Activated CD8-positive, alpha-beta T cell treated with anti-CD3 and anti-CD28 coated beads for 36 hours (primary cell): ENCODE data around the gene FAM20C. TPM values are rescaled to one million over a fixed set of nuclear protein-coding genes. Genes with fewer than 3 reads are reported as not detected.
"Not testable (repeated sequence)": the region's sequence is repeated elsewhere in the genome, so short reads cannot be mapped to it uniquely, and the experiment has no call there.

Experiments used
- ATAC-seq: fragments of 200-7000 bp; cut with Tn5 transposase; one replicate; pipeline ENCODE4 v1.10.0; 2021; ENCODE audit warnings: mild to moderate bottlenecking, moderate library complexity
- CTCF ChIA-PET: fragments of 350-600 bp; sonication (Branson Sonifier 250); formaldehyde crosslinking; loops from one replicate; lab custom pipeline; 2021; ENCODE audit warnings: antibody characterized with exemption; lab: Charles Lee
- POLR2A ChIA-PET: fragments of 350-600 bp; sonication (Branson Sonifier 250); formaldehyde crosslinking; loops from one replicate; lab custom pipeline; 2021; ENCODE audit warnings: antibody characterized with exemption; lab: Charles Lee
- DNase-seq: peaks from one replicate; pipeline ENCODE4 v3.0.0-alpha.2; 2020
- H3K27ac Mint-ChIP-seq: one replicate; pipeline ENCODE4 v1.8.0; 2021; ENCODE audit warnings: mild to moderate bottlenecking, mixed read lengths
- H3K27me3 Mint-ChIP-seq: one replicate; pipeline ENCODE4 v1.8.0; 2021; ENCODE audit warnings: mixed read lengths
- H3K36me3 Mint-ChIP-seq: one replicate; pipeline ENCODE4 v1.8.0; 2021; ENCODE audit warnings: low read depth, mixed read lengths
- H3K4me1 Mint-ChIP-seq: one replicate; pipeline ENCODE4 v1.8.0; 2021; ENCODE audit warnings: low read depth, mixed read lengths
- H3K4me3 Mint-ChIP-seq: one replicate; pipeline ENCODE4 v1.8.0; 2021; ENCODE audit warnings: mild to moderate bottlenecking, moderate library complexity, mixed read lengths
- H3K9me3 Mint-ChIP-seq: one replicate; pipeline ENCODE4 v1.8.0; 2021; ENCODE audit warnings: mixed read lengths
- intact Hi-C: fragments of 100-400 bp; cut with micrococcal nuclease; formaldehyde crosslinking; loops from one replicate; pipeline ENCODE4 v1.10.0; 2022
- total RNA-seq, 2 experiments: library from RNA; stranded (reverse); gene quantifications; one replicate each; pipeline ENCODE4 v1.2.3, GENCODE V29; 2021
- TF ChIP-seq, protein P1 (sequence below): fragments of 200-600 bp; IDR thresholded peaks from one replicate; pipeline ENCODE4 v1.8.0; 2022; ENCODE audit warnings: antibody characterized with exemption, mild to moderate bottlenecking

The FAM20C gene
- total RNA-seq, 2 experiments from 2014 or later: 0.29 to 1.1 TPM

DNA sequence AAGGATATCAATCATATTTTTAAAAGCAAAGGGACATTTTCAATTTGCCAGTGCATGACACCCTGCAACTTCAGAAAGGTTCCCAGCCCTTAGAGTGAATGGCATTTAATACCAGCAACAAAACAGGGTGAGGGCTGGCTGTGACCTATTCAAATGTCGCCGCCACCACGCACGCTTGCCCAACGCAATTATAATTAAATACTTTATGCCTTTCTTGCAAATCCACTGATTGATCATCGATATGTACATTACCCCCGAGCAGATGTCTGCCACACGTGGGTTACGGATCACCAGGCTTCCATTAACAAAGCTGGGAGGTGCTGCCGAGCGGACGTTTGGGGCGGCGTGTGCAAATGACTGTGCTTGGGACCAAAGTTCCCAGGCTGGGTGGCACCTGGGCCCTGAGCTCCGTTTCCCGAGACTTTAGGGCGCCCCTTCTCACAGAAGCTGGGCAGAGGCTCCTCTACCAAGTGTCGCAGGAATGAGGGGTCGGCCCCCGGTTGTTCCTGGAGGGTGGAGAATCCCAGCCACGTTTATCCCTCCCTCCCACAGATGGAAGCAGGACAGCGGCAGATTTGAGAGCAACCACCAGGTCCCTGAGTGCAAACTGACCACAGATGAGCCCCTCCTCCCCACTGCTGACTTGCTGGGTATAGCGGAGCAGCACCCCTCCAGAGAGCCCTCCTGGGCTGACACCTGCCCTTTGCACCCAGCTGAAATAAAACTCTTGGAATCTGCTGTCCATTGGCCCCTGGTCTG is 101.5 kb downstream of the FAM20C start:
- ATAC-seq (no peak), DNase-seq (no peak)
- H3K4me1 Mint-ChIP-seq: no peaks in the 10 kb centered on the region
- CTCF ChIA-PET: no interaction called here
- no peak overlapping the region for H3K27ac Mint-ChIP-seq
- H3K36me3 Mint-ChIP-seq: no peaks in the 10 kb centered on the region
- H3K4me3 Mint-ChIP-seq: no peak overlapping the region
- POLR2A ChIA-PET: no interaction called here
- TF ChIP-seq, protein P1, sequence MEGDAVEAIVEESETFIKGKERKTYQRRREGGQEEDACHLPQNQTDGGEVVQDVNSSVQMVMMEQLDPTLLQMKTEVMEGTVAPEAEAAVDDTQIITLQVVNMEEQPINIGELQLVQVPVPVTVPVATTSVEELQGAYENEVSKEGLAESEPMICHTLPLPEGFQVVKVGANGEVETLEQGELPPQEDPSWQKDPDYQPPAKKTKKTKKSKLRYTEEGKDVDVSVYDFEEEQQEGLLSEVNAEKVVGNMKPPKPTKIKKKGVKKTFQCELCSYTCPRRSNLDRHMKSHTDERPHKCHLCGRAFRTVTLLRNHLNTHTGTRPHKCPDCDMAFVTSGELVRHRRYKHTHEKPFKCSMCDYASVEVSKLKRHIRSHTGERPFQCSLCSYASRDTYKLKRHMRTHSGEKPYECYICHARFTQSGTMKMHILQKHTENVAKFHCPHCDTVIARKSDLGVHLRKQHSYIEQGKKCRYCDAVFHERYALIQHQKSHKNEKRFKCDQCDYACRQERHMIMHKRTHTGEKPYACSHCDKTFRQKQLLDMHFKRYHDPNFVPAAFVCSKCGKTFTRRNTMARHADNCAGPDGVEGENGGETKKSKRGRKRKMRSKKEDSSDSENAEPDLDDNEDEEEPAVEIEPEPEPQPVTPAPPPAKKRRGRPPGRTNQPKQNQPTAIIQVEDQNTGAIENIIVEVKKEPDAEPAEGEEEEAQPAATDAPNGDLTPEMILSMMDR: no peak
- H3K27me3 Mint-ChIP-seq: peaks cover 27% of the 10 kb centered on the region
- H3K9me3 Mint-ChIP-seq: no peaks in the 10 kb centered on the region
- intact Hi-C loops: no loop called here

GRCh38 chr7:294440-295154 is 102.2 kb downstream of the FAM20C start:
- ATAC-seq (no peak), DNase-seq (no peak)
- H3K27me3 Mint-ChIP-seq: peaks cover 24% of the 10 kb centered on the region
- H3K36me3 Mint-ChIP-seq: no peaks in the 10 kb centered on the region
- intact Hi-C loops: no loop called here
- H3K9me3 Mint-ChIP-seq: no peaks in the 10 kb centered on the region
- TF ChIP-seq, protein P1: no peak
- H3K4me1 Mint-ChIP-seq: no peaks in the 10 kb centered on the region
- H3K27ac Mint-ChIP-seq: no peak overlapping the region
- H3K4me3 Mint-ChIP-seq: no peak overlapping the region
- POLR2A ChIA-PET: no interaction called here
- CTCF ChIA-PET: no interaction called here

GRCh38 chr7:295155-296154 is 103.1 kb downstream of the FAM20C start:
- ATAC-seq: no peak
- intact Hi-C loops: no loop called here
- DNase-seq: no peak
- CTCF ChIA-PET: no interaction called here
- no peaks in the 10 kb centered on the region for H3K4me1 Mint-ChIP-seq
- no peaks in the 10 kb centered on the region for H3K36me3 Mint-ChIP-seq
- peaks cover 24% of the 10 kb centered on the region for H3K27me3 Mint-ChIP-seq
- no peaks in the 10 kb centered on the region for H3K9me3 Mint-ChIP-seq
- POLR2A ChIA-PET: no interaction called here
- no peak overlapping the region for H3K27ac Mint-ChIP-seq
- H3K4me3 Mint-ChIP-seq: no peak overlapping the region
- TF ChIP-seq, protein P1: no peak

GRCh38 chr7:296373-296945 is 104.1 kb downstream of the FAM20C start:
- no peak overlapping the region for H3K4me3 Mint-ChIP-seq
- no peaks in the 10 kb centered on the region for H3K9me3 Mint-ChIP-seq
- H3K36me3 Mint-ChIP-seq: no peaks in the 10 kb centered on the region
- ChIA-PET CTCF (no interaction called here), POLR2A (no interaction called here)
- H3K27me3 Mint-ChIP-seq: peaks cover 19% of the 10 kb centered on the region
- intact Hi-C loops: no loop called here
- no peak for DNase-seq
- TF ChIP-seq, protein P1: no peak
- ATAC-seq: no peak
- H3K27ac Mint-ChIP-seq: no peak overlapping the region
- no peaks in the 10 kb centered on the region for H3K4me1 Mint-ChIP-seq

DNA sequence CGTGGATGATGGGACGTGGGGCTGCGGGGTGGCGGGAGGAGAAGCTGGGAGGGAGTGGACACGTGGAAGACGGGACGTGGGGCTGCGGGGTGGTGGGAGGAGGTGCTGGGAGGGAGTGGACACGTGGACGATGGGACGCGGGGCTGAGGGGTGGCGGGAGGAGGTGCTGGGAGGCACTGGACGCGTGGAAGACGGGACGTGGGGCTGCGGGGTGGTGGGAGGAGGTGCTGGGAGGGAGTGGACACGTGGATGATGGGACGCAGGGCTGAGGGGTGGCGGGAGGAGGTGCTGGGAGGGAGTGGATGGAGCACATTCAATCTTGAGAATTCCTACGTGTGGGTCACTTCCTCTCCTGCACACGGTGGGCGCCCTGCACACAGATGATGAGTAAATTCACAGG is 104.8 kb downstream of the FAM20C start:
- H3K36me3 Mint-ChIP-seq, H3K4me1 Mint-ChIP-seq, POLR2A ChIA-PET, H3K27ac Mint-ChIP-seq, H3K9me3 Mint-ChIP-seq, intact Hi-C loops, H3K4me3 Mint-ChIP-seq, DNase-seq, CTCF ChIA-PET, ATAC-seq: not testable (repeated sequence)
- peaks cover 13% of the 10 kb centered on the region for H3K27me3 Mint-ChIP-seq
